ENCODE data around the gene TPCN1. TPM values are rescaled to one million over a fixed set of nuclear protein-coding genes. Genes with fewer than 3 reads are reported as not detected.

Gene TPCN1
- total RNA-seq, 3 donors from 2014 or later (not counting 1 experiment from before 2014, with no cell fraction given) = 7.2 to 21.4 (median 10.7) TPM

DNA sequence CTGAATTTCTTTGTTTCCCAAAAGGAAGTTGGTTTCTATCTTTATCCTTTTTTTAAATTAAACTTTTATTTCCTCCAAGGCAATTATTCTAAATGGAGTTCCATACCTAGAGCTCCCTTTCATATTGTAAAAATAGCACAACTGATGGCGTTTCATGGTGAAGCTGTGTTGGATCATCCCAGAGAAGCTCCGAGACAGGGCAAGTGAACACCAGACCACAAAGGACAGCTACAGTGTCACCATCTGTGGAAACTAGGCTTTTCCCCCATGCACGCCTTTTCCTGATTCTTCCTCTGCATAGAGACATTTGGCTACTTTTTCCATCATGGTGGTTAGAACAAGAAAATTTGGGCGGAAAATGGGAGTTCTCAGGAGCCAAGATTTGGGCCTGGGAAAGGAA lies 12.7 kb downstream of the TPCN1 start:
- no peak overlapping the region for H3K4me3 ChIP-seq (ENCODE audit: low read length)
- peaks cover 12 to 19% of the 10 kb centered on the region in 2 donors for H3K4me1 Mint-ChIP-seq
- H3K27ac ChIP-seq (ENCODE audit: low read length) = no peak overlapping the region
- H3K4me1 ChIP-seq (ENCODE audit: control insufficient read depth, insufficient read depth, low read length) = peaks cover 47% of the 10 kb centered on the region
- H3K27me3 Mint-ChIP-seq (ENCODE audit: low read depth in 2 of 2) = no peaks in the 10 kb centered on the region
- no peaks in the 10 kb centered on the region for H3K36me3 Mint-ChIP-seq
- TF ChIP-seq, protein P1, sequence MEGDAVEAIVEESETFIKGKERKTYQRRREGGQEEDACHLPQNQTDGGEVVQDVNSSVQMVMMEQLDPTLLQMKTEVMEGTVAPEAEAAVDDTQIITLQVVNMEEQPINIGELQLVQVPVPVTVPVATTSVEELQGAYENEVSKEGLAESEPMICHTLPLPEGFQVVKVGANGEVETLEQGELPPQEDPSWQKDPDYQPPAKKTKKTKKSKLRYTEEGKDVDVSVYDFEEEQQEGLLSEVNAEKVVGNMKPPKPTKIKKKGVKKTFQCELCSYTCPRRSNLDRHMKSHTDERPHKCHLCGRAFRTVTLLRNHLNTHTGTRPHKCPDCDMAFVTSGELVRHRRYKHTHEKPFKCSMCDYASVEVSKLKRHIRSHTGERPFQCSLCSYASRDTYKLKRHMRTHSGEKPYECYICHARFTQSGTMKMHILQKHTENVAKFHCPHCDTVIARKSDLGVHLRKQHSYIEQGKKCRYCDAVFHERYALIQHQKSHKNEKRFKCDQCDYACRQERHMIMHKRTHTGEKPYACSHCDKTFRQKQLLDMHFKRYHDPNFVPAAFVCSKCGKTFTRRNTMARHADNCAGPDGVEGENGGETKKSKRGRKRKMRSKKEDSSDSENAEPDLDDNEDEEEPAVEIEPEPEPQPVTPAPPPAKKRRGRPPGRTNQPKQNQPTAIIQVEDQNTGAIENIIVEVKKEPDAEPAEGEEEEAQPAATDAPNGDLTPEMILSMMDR (IDR thresholded peaks at IDR 0.05) = no peak
- no peak for DNase-seq
- H3K36me3 ChIP-seq (ENCODE audit: control insufficient read depth, insufficient read depth, low read length) = peaks cover 9% of the 10 kb centered on the region
- no peak overlapping the region for H3K4me3 Mint-ChIP-seq
- H3K27me3 ChIP-seq (ENCODE audit: control insufficient read depth, insufficient read depth, low read length) = no peaks in the 10 kb centered on the region
- WGBS (ENCODE audit: insufficient coverage) = over 99% methylated on average over 4 of the region's 4 CpGs
- no peak overlapping the region for H3K27ac Mint-ChIP-seq
- intact Hi-C loops (cut with micrococcal nuclease) = loop anchor here (5.0 kb wide), 1 partner anchor 37 kb away; no protein-coding TSS in a partner anchor
- H3K9me3 Mint-ChIP-seq = no peaks in the 10 kb centered on the region
- H3K9me3 ChIP-seq (ENCODE audit: control insufficient read depth, insufficient read depth, low read length) = no peaks in the 10 kb centered on the region
- ATAC-seq = no peak

DNA sequence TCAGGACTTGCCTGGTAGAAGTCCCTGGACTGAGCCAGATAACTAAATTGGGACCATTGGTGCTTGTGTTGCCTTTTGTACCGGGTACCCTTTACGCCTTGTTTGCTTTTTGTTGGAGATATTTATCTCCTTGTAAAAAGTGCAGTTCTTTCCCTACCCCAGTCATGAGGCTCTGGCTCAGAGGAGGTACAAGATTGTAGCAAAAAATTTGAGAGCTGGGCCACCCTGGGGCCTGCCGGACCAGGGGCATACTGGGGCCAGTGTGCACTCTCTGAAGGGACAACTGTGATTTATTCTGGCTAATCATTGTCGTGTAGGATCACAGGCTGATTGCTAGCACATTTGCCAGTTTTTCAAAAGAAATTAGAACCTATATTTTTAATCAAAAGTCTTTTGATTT lies 13.2 kb downstream of the TPCN1 start:
- H3K27ac Mint-ChIP-seq = no peak overlapping the region
- H3K27me3 Mint-ChIP-seq (ENCODE audit: low read depth in 2 of 2) = no peaks in the 10 kb centered on the region
- H3K4me3 Mint-ChIP-seq = no peak overlapping the region
- Histone ChIP-seq H3K27me3 (ENCODE audit: control insufficient read depth, insufficient read depth, low read length) (no peaks in the 10 kb centered on the region), H3K36me3 (ENCODE audit: control insufficient read depth, insufficient read depth, low read length) (peaks cover 9% of the 10 kb centered on the region), H3K9me3 (ENCODE audit: control insufficient read depth, insufficient read depth, low read length) (no peaks in the 10 kb centered on the region), H3K4me1 (ENCODE audit: control insufficient read depth, insufficient read depth, low read length) (peaks cover 42% of the 10 kb centered on the region), H3K27ac (ENCODE audit: low read length) (no peak overlapping the region), H3K4me3 (ENCODE audit: low read length) (no peak overlapping the region)
- ATAC-seq (no peak), DNase-seq (no peak)
- intact Hi-C loops (cut with micrococcal nuclease) = loop anchor here (5.0 kb wide), 1 partner anchor 37 kb away; no protein-coding TSS in a partner anchor
- H3K9me3 Mint-ChIP-seq = no peaks in the 10 kb centered on the region
- peaks cover 12 to 19% of the 10 kb centered on the region in 2 donors for H3K4me1 Mint-ChIP-seq
- WGBS (ENCODE audit: insufficient coverage) = 100% methylated on average over 4 of the region's 4 CpGs
- no peaks in the 10 kb centered on the region for H3K36me3 Mint-ChIP-seq
- TF ChIP-seq, protein P1 (IDR thresholded peaks at IDR 0.05) = no peak

DNA sequence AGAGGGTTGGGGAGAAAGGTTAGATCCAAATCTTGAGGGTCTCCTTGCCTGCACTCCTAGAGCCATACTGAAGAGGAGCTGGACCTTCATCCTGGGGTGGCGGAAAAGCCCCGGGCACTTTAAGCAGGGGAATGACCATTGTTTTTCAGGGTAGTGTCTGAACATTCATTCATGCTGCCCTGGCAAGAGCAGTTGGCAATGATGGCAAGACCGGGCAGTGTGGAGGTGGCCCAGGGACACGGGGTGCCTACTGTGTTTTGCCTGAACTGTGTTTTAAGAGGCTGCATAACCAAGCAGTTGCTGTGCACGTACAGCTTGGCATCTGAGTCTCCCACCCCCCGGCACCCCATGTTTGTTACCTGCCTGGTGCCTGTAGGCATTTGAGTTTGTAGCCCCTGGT lies 14.7 kb downstream of the TPCN1 start:
- Histone ChIP-seq H3K9me3 (ENCODE audit: control insufficient read depth, insufficient read depth, low read length) (no peaks in the 10 kb centered on the region), H3K27me3 (ENCODE audit: control insufficient read depth, insufficient read depth, low read length) (no peaks in the 10 kb centered on the region), H3K27ac (ENCODE audit: low read length) (no peak overlapping the region), H3K4me3 (ENCODE audit: low read length) (no peak overlapping the region), H3K36me3 (ENCODE audit: control insufficient read depth, insufficient read depth, low read length) (peaks cover 4% of the 10 kb centered on the region), H3K4me1 (ENCODE audit: control insufficient read depth, insufficient read depth, low read length) (peaks cover 31% of the 10 kb centered on the region)
- H3K4me3 Mint-ChIP-seq = no peak overlapping the region
- H3K27me3 Mint-ChIP-seq (ENCODE audit: low read depth in 2 of 2) = no peaks in the 10 kb centered on the region
- no peaks in the 10 kb centered on the region for H3K9me3 Mint-ChIP-seq
- H3K4me1 Mint-ChIP-seq = peaks cover 12 to 16% of the 10 kb centered on the region in 2 donors
- intact Hi-C loops (cut with micrococcal nuclease) = no loop called here
- DNase-seq = no peak
- 96% methylated on average over 6 of the region's 6 CpGs for WGBS (ENCODE audit: insufficient coverage)
- no peaks in the 10 kb centered on the region for H3K36me3 Mint-ChIP-seq
- ATAC-seq = no peak
- H3K27ac Mint-ChIP-seq = no peak overlapping the region
- TF ChIP-seq, protein P1 (IDR thresholded peaks at IDR 0.05) = no peak

Data from natural killer cell (primary cell).